NCI-H2081 (cell line): ENCODE data around the gene CNTN4.

Experiments
- DNase-seq, 2 experiments: peaks; one replicate each; lab custom pipeline; 2025; lab: John Stamatoyannopoulos, UW

Gene CNTN4

DNA sequence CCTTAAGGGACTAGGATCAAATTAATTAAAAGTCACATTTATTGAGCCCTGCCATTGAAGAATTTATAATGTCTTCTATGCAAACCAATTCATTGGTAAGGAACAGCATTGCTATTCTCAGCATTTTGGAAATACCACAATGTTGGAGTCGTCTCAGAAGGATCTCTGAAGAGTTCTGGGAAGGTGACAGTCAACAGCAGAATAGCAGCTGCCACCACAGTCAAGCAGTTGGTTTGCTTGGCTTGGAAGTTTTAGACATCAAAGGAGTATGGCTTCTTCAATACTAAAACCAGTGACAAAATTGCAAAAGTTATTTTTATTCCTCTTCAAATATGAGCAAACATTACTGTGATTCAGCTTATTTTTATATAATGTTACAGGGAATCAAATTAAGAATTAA is 167.9 kb downstream of the CNTN4 start:
- DNase-seq: no peak

DNA sequence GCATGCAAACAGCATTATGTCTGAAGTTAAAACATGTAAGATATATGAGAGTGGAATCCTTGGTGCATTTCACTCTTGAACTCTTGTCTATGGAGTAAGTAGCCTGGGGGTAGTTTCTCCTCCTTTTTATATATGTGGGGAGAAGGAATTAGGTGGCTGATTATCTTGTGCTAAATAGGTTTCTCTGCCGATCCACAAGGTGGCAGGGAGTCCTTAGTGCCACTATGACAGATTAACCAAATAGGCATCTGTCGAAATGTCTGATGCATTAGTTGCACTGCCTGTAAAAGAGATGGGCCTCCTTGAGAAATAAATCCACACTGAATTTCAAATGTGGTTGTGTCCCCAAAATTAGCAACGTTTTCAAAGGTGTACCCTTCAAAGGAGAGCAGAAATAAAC is 170.1 kb downstream of the CNTN4 start:
- no peak for DNase-seq

DNA sequence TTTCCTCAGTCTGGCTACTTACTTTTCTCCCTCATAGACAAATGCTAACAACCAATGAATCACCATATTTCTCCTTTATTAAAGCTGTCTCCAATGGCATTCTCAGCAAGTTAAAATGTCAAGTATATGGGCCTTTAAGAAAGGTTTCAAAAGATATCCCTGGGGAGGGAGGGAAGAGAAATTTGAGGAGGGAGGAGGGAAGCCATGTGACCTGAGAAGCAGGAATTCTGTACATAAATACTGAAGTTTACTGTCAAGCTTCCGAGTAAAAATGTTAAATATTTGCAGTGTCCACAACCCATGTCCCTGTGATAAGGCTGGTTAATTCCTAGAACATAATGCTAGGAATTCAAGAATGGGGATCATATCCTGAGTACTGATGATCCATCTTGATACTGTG is 175.9 kb downstream of the CNTN4 start:
- DNase-seq: no peak

DNA sequence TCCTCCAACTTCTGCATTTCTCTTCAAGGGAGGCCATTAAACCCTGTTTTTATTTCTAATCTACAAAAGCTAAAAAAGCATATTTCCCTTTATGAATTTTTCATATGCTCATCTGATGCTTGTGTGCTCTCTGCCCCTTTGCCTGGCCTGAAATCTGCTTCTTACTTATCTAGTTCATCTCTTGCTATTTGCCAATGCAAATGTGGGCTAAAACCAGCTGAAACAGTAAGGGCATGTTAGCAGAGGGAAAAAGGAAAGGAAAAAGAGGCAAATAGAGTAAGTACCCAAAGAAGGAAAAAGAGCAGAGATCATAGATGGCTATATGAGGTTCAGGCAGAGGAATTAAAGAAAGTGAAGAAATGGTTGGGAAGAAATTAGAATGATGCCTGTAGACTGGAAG is 185.2 kb downstream of the CNTN4 start:
- no peak for DNase-seq

DNA sequence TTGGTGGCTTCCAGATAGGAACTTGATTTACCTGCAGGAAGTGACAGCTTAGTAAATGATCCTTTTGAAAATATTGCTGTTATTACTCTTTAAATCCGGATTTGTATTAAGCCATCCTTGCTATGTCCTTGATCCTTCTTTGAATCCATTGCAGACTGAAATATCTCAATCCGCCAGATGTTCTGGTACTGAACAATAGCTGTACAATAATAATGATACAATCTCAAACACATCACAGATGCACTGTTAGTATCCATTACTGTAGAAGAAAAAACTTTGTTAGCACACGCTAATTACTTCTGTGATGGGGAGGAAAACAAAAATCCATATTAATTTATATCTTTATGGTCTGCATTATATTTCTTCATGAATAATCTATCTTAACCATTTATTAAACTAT is 202.3 kb downstream of the CNTN4 start:
- no peak for DNase-seq

DNA sequence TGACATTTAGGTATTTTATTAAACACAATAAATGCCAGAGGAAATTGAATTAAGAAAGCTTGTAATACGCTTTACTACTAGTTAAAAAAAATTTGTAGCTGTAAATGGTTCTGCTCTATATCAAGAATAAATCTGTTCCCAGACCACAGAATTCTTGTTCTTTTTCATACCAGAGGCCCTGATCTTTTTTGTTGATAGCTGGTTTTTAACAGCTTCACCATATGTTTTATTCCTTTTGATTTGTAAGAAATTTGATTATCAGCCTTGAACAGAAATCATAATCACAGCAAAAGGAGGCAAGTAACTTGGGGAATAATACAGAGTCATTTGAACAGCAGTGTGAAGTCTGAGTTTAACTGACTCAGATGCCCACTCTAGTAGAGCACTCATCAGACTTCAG is 202.7 kb downstream of the CNTN4 start:
- no peak for DNase-seq

DNA sequence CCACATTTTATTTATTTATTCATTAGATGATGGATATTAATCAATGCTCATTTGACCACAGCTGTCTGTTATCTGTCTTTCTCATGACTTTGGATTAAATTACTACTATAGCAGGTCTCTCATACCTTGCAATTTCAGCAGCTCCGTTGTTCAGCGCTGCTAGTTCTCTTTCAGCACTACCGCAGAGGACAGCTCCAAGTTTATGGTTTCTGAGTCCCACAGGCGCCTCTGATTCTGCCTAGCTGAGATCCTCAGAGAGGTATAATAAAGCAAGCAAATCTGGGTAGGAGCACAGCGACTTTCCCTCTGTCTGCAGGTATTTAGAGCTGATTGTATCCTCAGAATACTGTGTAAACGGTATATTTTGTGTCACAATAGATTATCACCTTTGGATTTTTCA is 204.9 kb downstream of the CNTN4 start:
- DNase-seq: no peak

DNA sequence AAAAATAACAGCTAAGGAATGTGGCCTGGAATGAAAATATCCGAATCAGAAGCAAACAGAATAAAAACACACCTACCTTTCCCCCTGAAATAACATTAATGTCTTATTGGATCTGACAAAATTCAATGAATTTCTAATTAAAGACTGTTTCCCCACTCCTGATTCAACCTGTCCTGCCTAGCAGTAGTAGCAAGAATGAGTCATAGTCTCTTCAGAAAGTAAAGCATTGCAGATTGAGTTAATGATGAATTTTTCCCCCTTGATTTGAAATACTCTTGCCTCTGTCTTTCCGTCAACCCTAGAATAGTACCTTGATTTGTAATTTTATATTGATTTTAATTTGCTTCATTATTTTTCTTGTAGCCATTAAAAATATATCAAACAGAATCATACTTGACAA is 212.4 kb downstream of the CNTN4 start:
- DNase-seq: no peak

DNA sequence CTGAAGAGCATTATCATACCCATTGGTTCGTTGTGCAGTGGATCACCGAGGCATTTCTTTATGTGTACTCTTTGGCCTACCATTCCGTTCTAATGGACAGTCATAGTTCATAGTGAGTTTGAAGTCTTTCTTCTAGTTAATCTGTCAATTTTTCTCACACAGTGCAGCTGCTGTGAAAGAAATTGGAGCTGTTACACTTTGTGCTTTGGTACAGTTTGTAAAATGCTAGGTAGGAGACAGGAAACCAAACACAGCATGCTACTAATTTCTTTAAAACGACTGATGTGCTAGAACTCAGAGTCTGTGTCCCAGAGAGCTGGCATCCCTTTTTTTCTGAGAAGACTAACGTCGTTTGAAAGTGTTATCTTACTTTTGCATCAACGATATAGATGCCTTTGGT is 218.9 kb downstream of the CNTN4 start:
- no peak for DNase-seq

DNA sequence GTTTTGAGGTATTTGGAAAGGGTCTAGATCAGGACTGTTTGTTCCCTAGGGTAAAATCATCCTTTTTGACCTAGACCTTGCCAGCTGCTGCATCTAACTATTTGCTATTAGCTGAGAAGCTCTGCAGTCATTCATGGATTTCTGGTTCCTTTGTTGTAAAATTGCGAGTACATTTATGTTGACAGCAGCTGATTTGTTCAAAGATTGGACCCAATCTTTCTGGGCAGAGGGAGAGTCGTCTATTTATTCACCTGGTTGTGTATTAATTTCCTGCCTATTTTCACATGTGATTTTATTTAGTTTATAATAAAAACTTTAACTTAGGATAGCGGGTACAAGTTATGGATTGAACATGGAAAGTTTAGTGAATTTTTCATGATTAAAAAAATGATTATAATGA is 236.3 kb downstream of the CNTN4 start:
- DNase-seq: peak in 1 of 2 experiments; percentile 39

DNA sequence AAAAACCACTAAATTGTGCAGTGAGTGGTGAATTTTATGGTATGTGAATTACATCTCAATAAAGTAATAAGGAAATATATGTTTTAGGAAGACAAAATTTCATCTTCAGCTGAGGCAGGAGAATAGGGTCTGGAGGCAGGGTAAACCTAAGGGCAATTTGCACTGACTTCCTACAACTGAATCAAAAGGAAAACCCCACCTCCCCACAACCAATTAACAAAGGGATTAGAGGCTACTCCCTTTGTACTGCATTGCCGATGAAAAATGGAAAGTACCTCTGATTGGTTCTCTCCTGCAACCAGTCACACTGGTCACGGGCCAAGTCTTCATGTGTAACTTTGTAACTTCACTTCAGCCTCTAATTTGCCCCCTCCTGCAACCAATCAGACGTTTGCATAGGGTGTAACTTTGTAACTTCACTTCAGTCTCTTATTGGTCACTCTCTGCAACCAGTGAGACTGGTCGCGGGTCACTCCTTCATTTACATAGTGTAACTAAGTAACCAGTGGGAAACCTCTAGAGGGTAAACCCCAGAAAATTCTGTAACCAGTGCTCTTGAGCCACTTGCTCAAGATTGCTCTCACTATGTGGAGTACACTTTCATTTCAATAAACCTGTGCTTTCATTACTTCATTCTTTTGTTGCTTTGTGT is 244.5 kb downstream of the CNTN4 start:
- no peak for DNase-seq

DNA sequence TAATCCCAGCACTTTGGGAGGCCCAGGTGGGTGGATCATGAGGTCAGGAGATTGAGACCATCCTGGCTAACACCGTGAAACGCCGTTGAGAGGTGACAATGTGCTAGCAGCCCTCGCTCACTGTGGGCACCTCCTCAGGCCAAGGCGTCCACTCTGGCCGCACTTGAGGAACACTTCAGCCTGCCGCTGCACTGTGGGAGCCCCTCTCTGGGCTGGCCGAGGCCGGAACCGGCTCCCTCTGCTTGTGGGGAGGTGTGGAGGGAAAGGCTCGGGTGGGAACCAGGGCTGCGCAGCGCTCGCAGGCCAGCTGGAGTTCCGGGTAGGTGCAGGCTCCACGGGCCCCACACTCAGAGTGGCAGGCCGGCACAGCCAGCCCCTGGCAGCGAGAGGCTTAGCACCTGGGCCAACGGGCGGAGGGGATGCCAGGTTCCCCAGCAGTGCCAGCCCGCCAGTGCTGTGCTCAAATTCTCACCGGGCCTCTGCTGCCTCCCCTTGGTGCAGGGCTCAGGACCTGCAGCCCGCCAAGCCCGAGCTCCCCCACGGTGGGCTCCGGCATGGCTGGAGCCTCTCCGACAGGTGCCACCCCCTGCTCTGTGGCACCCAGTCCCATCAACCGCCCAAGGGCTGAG is 253.6 kb downstream of the CNTN4 start:
- DNase-seq: no peak

DNA sequence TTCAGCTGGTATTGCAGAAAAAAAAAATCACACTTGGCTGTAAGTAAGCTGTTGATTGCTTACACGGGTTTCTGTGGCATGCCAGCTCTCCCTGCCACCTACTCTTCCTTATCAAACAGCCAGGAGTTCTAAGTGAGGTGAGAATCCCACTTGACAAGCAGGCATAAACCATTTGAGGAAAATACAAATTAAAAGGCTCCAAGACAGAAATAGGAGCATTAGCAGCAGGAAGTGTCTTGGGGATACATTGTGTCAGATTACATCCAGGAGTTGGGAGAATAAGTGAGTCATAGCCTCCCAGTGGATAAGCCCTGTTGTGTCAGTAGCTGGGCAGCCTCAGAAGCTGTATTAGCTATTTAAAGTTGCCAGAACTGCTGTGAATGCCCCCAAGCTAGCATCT is 256.0 kb downstream of the CNTN4 start:
- peak in 1 of 2 experiments; percentile 6 for DNase-seq

DNA sequence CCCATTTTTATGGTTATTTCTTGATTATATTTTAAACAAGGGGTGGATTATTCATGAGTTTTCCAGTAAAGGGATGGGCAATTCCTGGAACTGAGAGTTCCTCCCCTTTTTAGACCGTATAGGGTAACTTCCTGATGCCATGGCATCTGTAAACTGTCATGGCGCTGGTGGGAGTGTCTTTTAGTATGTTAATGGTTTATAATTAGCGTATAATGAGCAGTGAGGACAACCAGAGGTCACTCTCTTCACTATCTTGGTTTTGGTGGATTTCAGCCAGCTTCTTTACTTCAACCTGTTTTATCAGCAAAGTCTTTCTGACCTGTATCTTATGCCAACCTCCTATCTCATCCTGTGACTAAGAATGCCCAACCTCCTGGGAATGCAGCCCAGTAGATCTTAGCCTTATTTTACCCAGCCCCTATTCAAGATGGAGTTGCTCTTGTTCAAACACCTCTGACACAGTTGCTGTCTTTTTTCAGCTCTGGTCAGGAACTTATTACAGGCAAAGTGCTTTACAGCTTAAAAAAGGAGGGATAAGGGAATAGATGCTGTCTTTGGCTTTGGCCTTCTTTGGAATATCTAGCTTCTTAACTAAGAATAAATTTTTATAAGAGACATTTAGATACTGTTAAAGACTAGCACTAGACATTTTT is 257.8 kb downstream of the CNTN4 start:
- no peak for DNase-seq

DNA sequence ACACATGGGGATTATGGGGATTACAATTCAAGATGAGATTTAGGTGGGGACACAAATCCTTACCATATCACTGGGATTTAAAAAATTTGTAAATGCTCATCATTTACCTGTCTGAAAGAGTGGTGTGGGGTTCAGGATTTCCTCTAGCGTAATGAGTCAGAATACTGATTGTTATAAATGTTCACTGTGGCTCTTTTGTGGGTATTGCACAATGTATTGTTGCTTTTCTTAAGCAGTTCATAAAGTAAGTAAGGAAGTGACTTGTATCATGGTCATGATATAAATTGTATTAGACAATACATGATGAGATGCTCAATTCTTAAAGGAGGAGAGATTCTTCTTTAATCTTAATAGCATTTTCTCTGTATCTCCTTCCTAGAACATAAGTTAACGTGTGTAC is 262.1 kb downstream of the CNTN4 start:
- DNase-seq: no peak

DNA sequence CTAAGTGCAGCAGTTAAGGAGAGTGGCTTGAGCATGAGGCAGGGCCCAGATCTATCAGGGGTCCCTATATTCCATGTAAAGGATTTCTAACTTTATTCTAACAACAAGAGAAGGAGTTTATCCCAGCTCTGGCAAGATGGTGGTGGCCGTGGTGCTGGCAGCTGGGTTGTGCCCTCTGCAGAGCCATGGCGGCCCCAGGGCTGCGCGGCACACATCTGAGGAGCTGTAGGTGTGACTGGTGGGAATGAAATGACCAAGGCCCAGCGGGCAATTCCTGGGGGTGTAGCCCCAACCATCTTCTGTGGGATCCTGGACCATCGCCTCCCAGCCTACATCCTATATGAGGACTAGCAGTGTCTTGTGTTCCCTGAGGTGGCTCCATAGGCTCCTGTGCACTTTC is 263.5 kb downstream of the CNTN4 start:
- no peak for DNase-seq

DNA sequence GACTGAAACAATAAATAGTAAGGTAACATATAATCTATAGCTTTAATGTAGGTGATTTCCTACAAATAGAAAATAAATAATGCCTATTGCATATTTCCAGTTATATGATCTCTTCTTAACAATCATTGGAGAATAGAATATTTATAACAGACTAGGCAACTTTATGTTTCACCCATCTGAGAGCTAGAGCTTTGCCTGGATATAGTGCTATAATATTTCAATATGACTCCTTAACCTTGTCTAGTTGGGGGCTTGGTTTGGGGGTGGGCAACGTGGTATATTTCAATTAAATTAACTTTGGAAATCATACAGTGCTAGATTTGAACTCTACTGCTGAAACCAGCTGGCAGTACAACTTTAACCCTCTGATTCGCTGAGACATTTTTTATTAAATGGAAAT is 265.2 kb downstream of the CNTN4 start:
- DNase-seq: no peak

DNA sequence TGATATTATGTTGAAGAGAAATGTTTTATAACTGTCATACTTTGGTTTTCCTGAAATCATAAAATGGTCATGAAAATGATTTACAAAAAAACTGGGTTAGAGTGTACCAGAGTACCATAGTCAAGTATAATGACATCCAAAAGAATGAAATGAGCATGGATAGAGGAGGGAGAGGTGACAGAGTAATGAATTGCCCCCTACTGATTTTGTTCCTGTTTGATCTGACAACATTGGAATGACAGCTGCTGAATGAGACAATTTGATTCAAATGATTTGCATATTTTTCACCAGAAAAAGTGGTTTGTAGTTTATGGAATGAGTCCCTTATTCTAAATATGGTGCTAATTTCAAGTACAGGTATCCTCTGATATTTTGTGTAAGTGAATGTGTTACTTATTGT is 271.7 kb downstream of the CNTN4 start:
- DNase-seq: no peak

DNA sequence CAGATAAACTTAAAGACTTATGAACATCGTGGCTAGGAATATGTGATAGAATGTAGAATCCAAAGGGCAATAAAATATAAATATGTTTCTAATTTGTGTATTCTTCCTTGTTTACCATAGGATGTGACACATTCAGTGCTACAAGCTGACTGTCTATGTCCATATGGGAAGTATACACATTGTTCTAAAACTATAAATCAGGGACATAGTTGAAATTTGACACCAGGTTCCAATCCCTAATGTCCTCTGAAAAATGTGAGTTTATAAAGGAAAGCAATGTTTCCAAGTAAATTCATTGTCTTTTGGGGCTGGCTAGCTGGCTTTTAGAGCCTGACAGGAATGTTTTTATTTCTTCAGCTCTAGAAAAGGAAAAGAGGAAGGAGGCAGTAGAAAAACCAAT is 273.6 kb downstream of the CNTN4 start:
- DNase-seq: no peak

DNA sequence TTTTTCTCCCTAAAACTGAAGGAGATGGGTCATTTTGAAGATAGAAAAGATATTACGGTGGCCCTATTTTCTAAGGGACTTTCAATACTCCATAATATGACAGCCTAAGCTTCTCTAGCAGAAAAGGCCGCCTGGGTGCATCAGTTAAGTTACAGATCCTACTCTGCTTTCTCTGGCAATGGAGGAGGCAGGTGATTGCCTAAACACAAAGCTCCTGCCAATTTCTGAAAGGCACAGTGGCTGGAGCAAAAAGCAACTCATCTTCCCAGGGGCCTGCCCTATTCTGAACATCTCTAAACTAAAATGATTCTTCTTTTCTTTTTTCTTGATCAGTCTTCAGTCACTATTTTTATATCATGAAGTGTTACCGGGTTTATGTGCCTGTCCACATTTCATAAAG is 276.7 kb downstream of the CNTN4 start:
- no peak for DNase-seq

DNA sequence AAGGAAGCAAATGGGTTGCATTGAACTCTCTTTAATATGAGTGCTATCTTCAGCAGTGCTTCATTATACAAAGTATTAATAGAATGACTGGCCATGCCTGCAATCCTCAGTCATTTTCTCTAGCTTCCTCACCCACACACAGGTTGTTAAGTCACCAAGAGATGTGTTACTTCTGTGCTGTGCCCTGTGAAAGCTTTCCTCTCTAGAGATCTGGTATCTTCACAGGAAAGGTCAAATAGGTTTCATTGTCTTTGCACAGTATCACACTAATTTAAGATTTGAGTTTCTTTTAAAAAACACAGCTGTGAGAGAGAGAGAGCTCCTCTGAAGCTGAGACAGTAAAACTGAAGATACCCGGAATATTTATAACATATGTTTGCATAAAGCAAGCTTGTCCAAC is 278.6 kb downstream of the CNTN4 start:
- DNase-seq: no peak

DNA sequence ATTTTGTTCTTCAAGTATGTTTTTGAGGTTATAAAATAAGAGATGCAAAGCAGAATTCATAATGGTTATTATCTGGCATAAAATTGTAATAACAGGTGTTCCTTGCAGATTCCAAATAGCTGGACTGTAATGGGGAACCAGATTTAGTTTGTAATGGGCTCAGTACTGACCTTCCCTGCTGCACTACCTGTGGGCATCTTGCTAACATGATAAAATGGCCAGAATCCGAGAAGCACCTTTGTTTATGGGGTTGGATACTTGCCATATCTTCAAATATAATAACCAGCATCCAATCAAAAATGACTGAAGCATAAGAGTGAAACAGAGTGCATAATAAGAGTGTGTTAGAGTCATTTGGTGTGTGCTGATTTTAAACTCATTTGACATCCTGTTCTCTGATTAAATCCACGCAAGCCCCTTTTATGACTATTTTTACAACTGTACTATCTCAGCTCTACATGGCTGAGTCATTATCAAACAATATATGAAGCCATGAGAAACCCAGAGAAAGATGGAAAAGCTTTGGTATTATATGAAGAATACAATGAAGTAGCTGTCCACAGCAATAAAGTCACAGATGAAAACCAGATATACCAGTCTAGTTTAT is 292.4 kb downstream of the CNTN4 start:
- DNase-seq: no peak

DNA sequence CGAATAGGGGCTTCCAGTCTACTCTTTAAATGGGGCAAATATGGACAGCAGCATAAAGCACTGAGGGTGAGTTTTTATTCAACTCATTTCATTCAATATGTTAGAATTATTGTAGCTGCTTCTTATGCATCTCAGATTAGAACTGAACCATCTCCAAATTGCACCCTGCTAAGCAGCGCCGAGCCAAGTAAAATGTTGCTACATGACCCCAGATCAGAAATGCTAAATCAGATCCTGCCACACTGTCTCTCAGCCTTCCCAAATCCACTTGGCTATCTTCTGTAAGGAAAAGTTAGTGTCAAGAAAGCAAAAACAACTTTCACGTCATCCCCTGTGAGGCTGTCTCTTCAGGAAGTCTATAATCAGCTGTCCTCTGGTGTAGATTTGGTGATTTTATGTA is 293.2 kb downstream of the CNTN4 start:
- no peak for DNase-seq
